Epithelial cell of proximal tubule (primary cell): ENCODE results near the gene BSG. TPM values are rescaled to one million over a fixed set of nuclear protein-coding genes. Genes with fewer than 3 reads are reported as not detected.

Experiments
- DNase-seq: peaks from one replicate; pipeline ENCODE4 v3.0.0-alpha.2; 2011; ENCODE audit warnings: low read depth
- H3K4me3 ChIP-seq: 2 replicates; pipeline ENCODE4 v1.5.1; 2011; ENCODE audit warnings: low read depth, mild to moderate bottlenecking, low read length
- CTCF ChIP-seq: conservative IDR thresholded peaks from 2 replicates; pipeline ENCODE4 v1.5.1; 2012; ENCODE audit warnings: low read depth, mild to moderate bottlenecking, low read length
- total RNA-seq: library from RNA; depleted of rRNA; stranded (reverse); fragments of >200 nt; gene quantifications from 2 replicates; pipeline ENCODE4 v1.2.3, GENCODE V29; 2015

Gene BSG
- total RNA-seq, 1 donor from 2014 or later: 705 TPM

- no peak for DNase-seq
- TF ChIP-seq CTCF: no peak
These were observed 41.2 kb upstream of the BSG start for GRCh38 chr19:531009-531752.

GRCh38 chr19:531753-532560, 40.4 kb upstream of the BSG start, which contains the start of gene CDC34:
CDC34 (plus strand) TSS chr19:531760; CDS start chr19:531932, 172 bp downstream.
- peak within 1 kb of the TSS; percentile 97 for H3K4me3 ChIP-seq
- no peak for DNase-seq
- no peak for TF ChIP-seq CTCF

More at GRCh38 chr19:531009-531752, 41.2 kb upstream of the BSG start:
- H3K4me3 ChIP-seq: peak overlapping the region; percentile 97

GRCh38 chr19:532561-533363, 39.6 kb upstream of the BSG start:
- TF ChIP-seq CTCF: peak; percentile 62
- peak overlapping the region; percentile 97 for H3K4me3 ChIP-seq
- DNase-seq: no peak

GRCh38 chr19:533364-534058, 38.9 kb upstream of the BSG start:
- TF ChIP-seq CTCF: no peak
- H3K4me3 ChIP-seq: peak overlapping the region; percentile 97
- no peak for DNase-seq

GRCh38 chr19:534088-534487, 38.3 kb upstream of the BSG start:
- no peak for DNase-seq
- TF ChIP-seq CTCF: no peak
- peak overlapping the region; percentile 97 for H3K4me3 ChIP-seq
